Panc1 (cell line): Measurements from ENCODE around the gene ALOX15B. TPM values are rescaled to one million over a fixed set of nuclear protein-coding genes. Genes with fewer than 3 reads are reported as not detected.

Source experiments
- ATAC-seq: fragments of 200-7000 bp; cut with Tn5 transposase; 2 replicates; pipeline ENCODE4 v1.9.1; 2020; ENCODE audit warnings: mild to moderate bottlenecking, moderate library complexity
- BruUV-seq: library from RNA; stranded (reverse); fragments of 400-500 nt; replicated peaks from 2 replicates; lab custom pipeline; 2021; lab: Mats Ljungman, UMichigan
- CTCF ChIA-PET: fragments of 300-600 bp; sonication (Branson Sonifier 250); formaldehyde crosslinking; loops from one replicate; lab custom pipeline; 2022; ENCODE audit warnings: antibody characterized with exemption; lab: Charles Lee
- POLR2A ChIA-PET: fragments of 300-600 bp; sonication (Branson Sonifier 250); formaldehyde crosslinking; loops from one replicate; lab custom pipeline; 2022; ENCODE audit warnings: antibody characterized with exemption; lab: Charles Lee
- DNase-seq: peaks from one replicate; pipeline ENCODE4 v3.0.0-alpha.2; 2010; ENCODE audit warnings: low read depth, low spot score
- H3K27ac ChIP-seq: 2 replicates; pipeline ENCODE4 v1.5.1; 2011; ENCODE audit warnings: mild to moderate bottlenecking, low read length, inconsistent platforms
- H3K27me3 ChIP-seq: fragments of 200-500 bp; sonication (Bioruptor generic); 2 replicates; pipeline ENCODE4 v1.6.0; 2014; ENCODE audit warnings: low read length, inconsistent platforms; ENCODE audit not compliant: control insufficient read depth, insufficient read depth
- H3K36me3 ChIP-seq: fragments of 200-500 bp; sonication (Bioruptor generic); 2 replicates; pipeline ENCODE4 v1.5.1; 2014; ENCODE audit warnings: inconsistent platforms, mild to moderate bottlenecking, low read length, moderate library complexity; ENCODE audit not compliant: control insufficient read depth, insufficient read depth
- H3K4me1 ChIP-seq: 2 replicates; pipeline ENCODE4 v1.5.1; 2011; ENCODE audit warnings: inconsistent platforms, mild to moderate bottlenecking, low read length, moderate library complexity; ENCODE audit not compliant: control insufficient read depth, insufficient read depth
- H3K4me3 ChIP-seq, 2 experiments: 2 replicates each; pipeline ENCODE4 v1.5.1; 2011 to 2012; ENCODE audit warnings: low read depth in 2 of 2, low read length in 2 of 2, mild to moderate bottlenecking in 2 of 2, inconsistent platforms in 1 of 2, moderate library complexity in 1 of 2
- H3K9me3 ChIP-seq: fragments of 200-500 bp; sonication (Bioruptor generic); 2 replicates; pipeline ENCODE4 v1.5.1; 2014; ENCODE audit warnings: low read depth, mild to moderate bottlenecking, inconsistent platforms, low read length, moderate library complexity; ENCODE audit not compliant: control insufficient read depth, insufficient read depth
- POLR2AphosphoS5 ChIP-seq: IDR thresholded peaks from 2 replicates; pipeline ENCODE4 v1.6.1; 2012; ENCODE audit warnings: mild to moderate bottlenecking, low read depth, low read length, moderate library complexity
- SIN3A ChIP-seq: IDR thresholded peaks from 2 replicates; pipeline ENCODE4 v1.6.1; 2012; ENCODE audit warnings: low read depth, mild to moderate bottlenecking, low read length, moderate library complexity, borderline replicate concordance; ENCODE audit not compliant: insufficient read depth
- TCF7L2 ChIP-seq: IDR thresholded peaks from 2 replicates; pipeline ENCODE4 v1.6.1; 2011; ENCODE audit warnings: mild to moderate bottlenecking, low read depth, low read length, inconsistent platforms
- in situ Hi-C: cut with HindIII; loops from 2 replicates; pipeline ENCODE4 v1.10.0; 2016; ENCODE audit warnings: low sequenced_read_pairs, low pct_unique_long_range_greater_than_20kb
- intact Hi-C: fragments of 100-400 bp; cut with micrococcal nuclease; formaldehyde crosslinking; loops from one replicate; pipeline ENCODE4 v1.10.0; 2022; ENCODE audit not compliant: unreplicated experiment
- total RNA-seq: library from RNA; stranded (reverse); gene quantifications from one replicate; pipeline ENCODE4 v1.2.1, GENCODE V29; 2021; ENCODE audit not compliant: unreplicated experiment
- TF ChIP-seq, protein P1 (sequence below): fragments of 450-650 bp; IDR thresholded peaks from 2 replicates; pipeline ENCODE4 v1.5.1; 2017; ENCODE audit warnings: mild to moderate bottlenecking
- TF ChIP-seq, protein P2 (sequence below), 2 experiments: IDR thresholded peaks; 2 replicates each; pipeline ENCODE4 v1.6.1; 2011 to 2012; ENCODE audit warnings: low read depth in 2 of 2, control low read depth in 1 of 2, low read length in 1 of 2, mild to moderate bottlenecking in 1 of 2, moderate library complexity in 1 of 2; ENCODE audit not compliant: insufficient read depth in 1 of 2

ALOX15B gene
- total RNA-seq, 1 experiment from 2014 or later, result not detected

DNA sequence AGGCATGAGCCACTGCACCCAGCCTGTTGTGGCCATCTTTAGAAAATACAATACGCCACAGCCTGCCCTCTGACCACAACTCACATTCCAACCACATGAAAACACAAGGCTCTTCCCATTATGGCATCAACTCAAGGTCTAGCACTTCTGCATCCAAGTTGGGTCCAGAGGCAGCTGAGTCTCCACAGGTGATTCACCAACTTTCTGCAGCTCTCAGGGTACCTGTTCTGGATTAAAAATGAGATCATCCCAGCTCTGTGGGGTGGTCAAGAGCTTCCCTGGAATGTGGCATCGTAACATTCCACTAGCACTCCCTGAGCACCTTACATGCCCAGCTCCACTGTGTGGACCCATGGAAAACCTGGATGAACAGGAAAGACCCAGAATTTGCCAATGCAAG is 46.3 kb upstream of the ALOX15B start:
- no peaks in the 10 kb centered on the region for H3K27me3 ChIP-seq
- ATAC-seq, result no peak
- H3K4me1 ChIP-seq, result 0 out of 2 replicates have a peak, but pooled peaks cover 3% of the 10 kb centered on the region
- no peak for DNase-seq
- BruUV-seq, result no TSS peak
- H3K27ac ChIP-seq, result no peak overlapping the region
- no peak for TF ChIP-seq SIN3A
- TF ChIP-seq POLR2AphosphoS5, result no peak
- TF ChIP-seq TCF7L2, result no peak
- TF ChIP-seq, protein P1, sequence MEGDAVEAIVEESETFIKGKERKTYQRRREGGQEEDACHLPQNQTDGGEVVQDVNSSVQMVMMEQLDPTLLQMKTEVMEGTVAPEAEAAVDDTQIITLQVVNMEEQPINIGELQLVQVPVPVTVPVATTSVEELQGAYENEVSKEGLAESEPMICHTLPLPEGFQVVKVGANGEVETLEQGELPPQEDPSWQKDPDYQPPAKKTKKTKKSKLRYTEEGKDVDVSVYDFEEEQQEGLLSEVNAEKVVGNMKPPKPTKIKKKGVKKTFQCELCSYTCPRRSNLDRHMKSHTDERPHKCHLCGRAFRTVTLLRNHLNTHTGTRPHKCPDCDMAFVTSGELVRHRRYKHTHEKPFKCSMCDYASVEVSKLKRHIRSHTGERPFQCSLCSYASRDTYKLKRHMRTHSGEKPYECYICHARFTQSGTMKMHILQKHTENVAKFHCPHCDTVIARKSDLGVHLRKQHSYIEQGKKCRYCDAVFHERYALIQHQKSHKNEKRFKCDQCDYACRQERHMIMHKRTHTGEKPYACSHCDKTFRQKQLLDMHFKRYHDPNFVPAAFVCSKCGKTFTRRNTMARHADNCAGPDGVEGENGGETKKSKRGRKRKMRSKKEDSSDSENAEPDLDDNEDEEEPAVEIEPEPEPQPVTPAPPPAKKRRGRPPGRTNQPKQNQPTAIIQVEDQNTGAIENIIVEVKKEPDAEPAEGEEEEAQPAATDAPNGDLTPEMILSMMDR, result no peak
- TF ChIP-seq, protein P2, sequence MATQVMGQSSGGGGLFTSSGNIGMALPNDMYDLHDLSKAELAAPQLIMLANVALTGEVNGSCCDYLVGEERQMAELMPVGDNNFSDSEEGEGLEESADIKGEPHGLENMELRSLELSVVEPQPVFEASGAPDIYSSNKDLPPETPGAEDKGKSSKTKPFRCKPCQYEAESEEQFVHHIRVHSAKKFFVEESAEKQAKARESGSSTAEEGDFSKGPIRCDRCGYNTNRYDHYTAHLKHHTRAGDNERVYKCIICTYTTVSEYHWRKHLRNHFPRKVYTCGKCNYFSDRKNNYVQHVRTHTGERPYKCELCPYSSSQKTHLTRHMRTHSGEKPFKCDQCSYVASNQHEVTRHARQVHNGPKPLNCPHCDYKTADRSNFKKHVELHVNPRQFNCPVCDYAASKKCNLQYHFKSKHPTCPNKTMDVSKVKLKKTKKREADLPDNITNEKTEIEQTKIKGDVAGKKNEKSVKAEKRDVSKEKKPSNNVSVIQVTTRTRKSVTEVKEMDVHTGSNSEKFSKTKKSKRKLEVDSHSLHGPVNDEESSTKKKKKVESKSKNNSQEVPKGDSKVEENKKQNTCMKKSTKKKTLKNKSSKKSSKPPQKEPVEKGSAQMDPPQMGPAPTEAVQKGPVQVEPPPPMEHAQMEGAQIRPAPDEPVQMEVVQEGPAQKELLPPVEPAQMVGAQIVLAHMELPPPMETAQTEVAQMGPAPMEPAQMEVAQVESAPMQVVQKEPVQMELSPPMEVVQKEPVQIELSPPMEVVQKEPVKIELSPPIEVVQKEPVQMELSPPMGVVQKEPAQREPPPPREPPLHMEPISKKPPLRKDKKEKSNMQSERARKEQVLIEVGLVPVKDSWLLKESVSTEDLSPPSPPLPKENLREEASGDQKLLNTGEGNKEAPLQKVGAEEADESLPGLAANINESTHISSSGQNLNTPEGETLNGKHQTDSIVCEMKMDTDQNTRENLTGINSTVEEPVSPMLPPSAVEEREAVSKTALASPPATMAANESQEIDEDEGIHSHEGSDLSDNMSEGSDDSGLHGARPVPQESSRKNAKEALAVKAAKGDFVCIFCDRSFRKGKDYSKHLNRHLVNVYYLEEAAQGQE (IDR thresholded peaks at IDR 0.05; ENCODE audit: insufficient read depth in 1 of 2, low read depth in 2 of 2, low read length in 1 of 2), result no peak
- no peaks in the 10 kb centered on the region for H3K36me3 ChIP-seq
- no peaks in the 10 kb centered on the region for H3K9me3 ChIP-seq
- H3K4me3 ChIP-seq, result no peak overlapping the region
- intact Hi-C loops (loop anchor here (10.0 kb wide), 1 partner anchor 62 kb away; no protein-coding TSS in a partner anchor), in situ Hi-C loops (no loop called here)
- ChIA-PET CTCF (interaction anchor here (0.6 kb wide), 1 partner anchor 65 kb away, joined by 3 read pairs; no protein-coding TSS in a partner anchor), POLR2A (no interaction called here)

DNA sequence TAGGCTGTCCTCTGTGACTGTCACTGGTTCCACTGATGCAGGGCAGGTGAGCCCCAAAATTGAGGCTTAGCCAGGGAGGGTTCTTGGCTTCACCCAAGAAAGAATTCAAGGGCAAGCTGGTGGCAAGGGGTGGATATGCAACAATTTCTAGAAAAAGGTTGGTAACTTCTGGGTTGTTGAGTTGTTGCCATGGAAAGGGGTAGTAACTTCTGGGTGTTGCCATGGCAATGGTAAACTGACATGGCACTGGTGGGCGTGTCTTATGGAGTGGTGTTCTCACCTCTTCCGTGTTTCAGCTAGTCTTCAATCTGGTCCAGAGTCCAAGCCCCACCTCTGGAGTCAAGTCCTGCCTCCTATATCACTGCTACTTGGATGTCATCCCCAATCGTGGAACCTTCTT is 45.9 kb upstream of the ALOX15B start:
- CTCF ChIA-PET, result no interaction called here

More for the DNA sequence above, 45.9 kb upstream of the ALOX15B start:
- Histone ChIP-seq H3K9me3 (no peaks in the 10 kb centered on the region), H3K27me3 (no peaks in the 10 kb centered on the region), H3K27ac (no peak overlapping the region), H3K4me1 (0 out of 2 replicates have a peak, but pooled peaks cover 3% of the 10 kb centered on the region), H3K36me3 (no peaks in the 10 kb centered on the region), H3K4me3 (no peak overlapping the region)
- BruUV-seq, result no TSS peak
- no peak for TF ChIP-seq TCF7L2
- TF ChIP-seq, protein P1, result no peak
- no peak for TF ChIP-seq POLR2AphosphoS5
- TF ChIP-seq, protein P2 (IDR thresholded peaks at IDR 0.05; ENCODE audit: insufficient read depth in 1 of 2, low read depth in 2 of 2, low read length in 1 of 2), result no peak
- TF ChIP-seq SIN3A, result no peak
- in situ Hi-C loops, result no loop called here
- intact Hi-C loops, result loop anchor here (10.0 kb wide), 1 partner anchor 62 kb away; no protein-coding TSS in a partner anchor
- DNase-seq, result no peak
- ATAC-seq, result no peak
- POLR2A ChIA-PET, result no interaction called here
